Pancreas (tissue), 10 donors: ENCODE results near the gene TIMM10B. TPM values are rescaled to one million over a fixed set of nuclear protein-coding genes. Genes with fewer than 3 reads are reported as not detected.

Source experiments
- ATAC-seq, 4 donors: fragments of 200-7000 bp; cut with Tn5 transposase; one replicate each; pipeline versions ENCODE4 v1.8.0 to v1.9.1; 2020; ENCODE audit warnings: mild to moderate bottlenecking in 4 of 4, moderate library complexity in 4 of 4
- DNase-seq, 6 donors: peaks; one replicate each; pipeline ENCODE4 v3.0.0-alpha.2; 2020
- FAIRE-seq: peaks from 2 replicates; lab custom pipeline; 2012; peaks lifted over from hg19 to GRCh38; lab: Jason Lieb, UNC
- H3K27ac ChIP-seq, 4 donors: fragments of 200-600 bp; sonication (generic); 1 replicate in 3 of 4; 2 replicates in 1 of 4; pipeline versions ENCODE4 v1.5.0 to v1.8.0; 2020
- H3K27me3 ChIP-seq, 4 donors: fragments of 200-600 bp; one replicate each; pipeline ENCODE4 v1.8.0; 2021
- H3K36me3 ChIP-seq, 3 donors: fragments of 200-600 bp; sonication (generic) in 1 of 3; one replicate each; pipeline versions ENCODE4 v1.5.0 to v1.8.0; 2020 to 2021
- H3K4me1 ChIP-seq, 3 donors: fragments of 200-600 bp; one replicate each; pipeline ENCODE4 v1.8.0; 2021
- H3K4me3 ChIP-seq, 4 donors: fragments of 200-600 bp; sonication (generic) in 2 of 4; one replicate each; pipeline versions ENCODE4 v1.5.0 to v1.8.0; 2020 to 2021
- H3K9me3 ChIP-seq, 4 donors: fragments of 200-600 bp; one replicate each; pipeline ENCODE4 v1.8.0; 2021
- WGBS, 2 donors: extraction: QIAGEN DNeasy Blood & Tissue Kit; methylation state at CpG; one replicate each; pipeline ENCODE4 v1.1.7; 2013; 5-methylcytosine and 5-hydroxymethylcytosine counted together
- intact Hi-C, 3 donors: fragments of 100-400 bp; cut with DNase I; formaldehyde crosslinking; loops; one replicate each; pipeline versions ENCODE4 v1.11.1 to v1.14.2; 2022
- polyA plus RNA-seq, 2 donors: library from polyadenylated mRNA; stranded (reverse); fragments of 200-250 nt; gene quantifications; one replicate each; pipeline ENCODE4 v1.2.3, GENCODE V29; 2013
- total RNA-seq, 6 donors: library from RNA; stranded (reverse); fragmentation: NEBNext Ultra II Directional in 4 of 6; extraction: Animal tissue kit (Norgen Biotek cat#: 25700) in 4 of 6; gene quantifications; one replicate each; pipeline versions ENCODE4 v1.2.1 to v1.2.4, GENCODE V29; 2021 to 2023
- TF ChIP-seq, protein P1 (sequence below), 4 donors: fragments of 200-600 bp; sonication (generic) in 3 of 4; IDR thresholded peaks; one replicate each; pipeline versions ENCODE4 v1.5.0 to v1.8.0; 2021; ENCODE audit warnings: antibody characterized with exemption in 4 of 4
- donor health status: healthy with polysubstance abuse.
- donor health status: DM: no; HTN: no; CAD: no; lungs with moderate emphysema.
- donor health status: DM: no; HTN: no; CAD: no.
- donor health status: control.
- donor health status: control.
- donor health status: Bipolar disorder and iron deficiency.
- donor health status: DM: yes; HTN: yes; CAD: no.
- donor health status: DM: no; HTN: no; CAD: no.
- donor health status: DM: no; HTN: no; CAD: no.
- donor health status: DM: yes; HTN: yes; CAD: no.

TIMM10B gene, protein sequence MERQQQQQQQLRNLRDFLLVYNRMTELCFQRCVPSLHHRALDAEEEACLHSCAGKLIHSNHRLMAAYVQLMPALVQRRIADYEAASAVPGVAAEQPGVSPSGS
- 10 to 100 TPM; 11.8 to 20.9 (median 16.1) TPM for total RNA-seq
- 10 to 100 TPM in 1 of 2 donors, 1 to 10 TPM in 1; 8.2 to 19.4 TPM for polyA plus RNA-seq

DNA sequence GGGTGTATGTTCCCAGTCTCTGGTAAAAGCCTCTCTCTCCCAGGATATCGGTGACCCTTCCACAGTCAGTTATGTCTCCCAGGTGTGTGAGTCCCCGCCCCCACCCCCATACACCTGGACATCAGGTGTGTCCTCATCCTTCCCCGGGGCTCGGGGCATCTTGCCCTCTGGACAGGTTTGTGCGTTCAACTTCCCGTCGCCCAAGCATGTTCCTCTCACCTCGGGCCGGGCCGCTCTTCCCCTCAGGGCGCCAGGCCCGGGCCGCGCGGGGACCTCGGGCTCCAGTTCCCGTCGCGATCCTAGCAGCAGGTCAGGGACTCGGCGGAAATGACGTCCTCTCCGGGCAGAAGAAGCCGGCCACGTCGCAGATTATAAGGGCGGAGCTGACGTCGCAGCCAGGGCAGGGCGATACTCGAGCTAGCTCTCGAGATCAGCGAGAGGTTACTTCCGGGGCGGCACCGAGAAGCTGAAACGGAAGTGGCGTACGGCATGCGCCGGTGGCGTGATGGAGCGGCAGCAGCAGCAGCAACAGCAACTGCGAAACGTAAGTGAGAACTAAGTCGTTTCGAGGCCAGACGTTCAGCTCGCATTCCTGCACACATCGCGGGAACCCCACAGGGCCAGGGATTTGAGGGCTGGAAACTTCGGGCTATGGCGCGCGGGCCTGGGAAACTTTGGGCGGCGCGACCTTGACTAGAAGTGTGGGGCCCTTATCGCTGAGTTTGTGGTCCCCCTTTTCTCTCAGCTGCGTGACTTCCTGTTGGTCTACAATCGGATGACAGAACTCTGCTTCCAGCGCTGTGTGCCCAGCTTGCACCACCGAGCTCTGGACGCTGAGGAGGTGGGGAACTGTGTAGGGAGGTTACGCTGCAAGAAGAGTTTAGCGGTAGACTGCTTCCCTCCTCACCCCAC lies at the start of gene TIMM10B, which contains the start of gene ARFIP2:
Gene TIMM10B (plus strand): TSS at position 490 of the 912 bp plus-strand sequence. CDS start 16 bp downstream, at position 506.
Gene ARFIP2 (minus strand): TSS at position 320 of the 912 bp plus-strand sequence. CDS start 910 bp downstream, outside the sequence.
- no peaks in the 10 kb centered on the region for H3K9me3 ChIP-seq
- TF ChIP-seq, protein P1, sequence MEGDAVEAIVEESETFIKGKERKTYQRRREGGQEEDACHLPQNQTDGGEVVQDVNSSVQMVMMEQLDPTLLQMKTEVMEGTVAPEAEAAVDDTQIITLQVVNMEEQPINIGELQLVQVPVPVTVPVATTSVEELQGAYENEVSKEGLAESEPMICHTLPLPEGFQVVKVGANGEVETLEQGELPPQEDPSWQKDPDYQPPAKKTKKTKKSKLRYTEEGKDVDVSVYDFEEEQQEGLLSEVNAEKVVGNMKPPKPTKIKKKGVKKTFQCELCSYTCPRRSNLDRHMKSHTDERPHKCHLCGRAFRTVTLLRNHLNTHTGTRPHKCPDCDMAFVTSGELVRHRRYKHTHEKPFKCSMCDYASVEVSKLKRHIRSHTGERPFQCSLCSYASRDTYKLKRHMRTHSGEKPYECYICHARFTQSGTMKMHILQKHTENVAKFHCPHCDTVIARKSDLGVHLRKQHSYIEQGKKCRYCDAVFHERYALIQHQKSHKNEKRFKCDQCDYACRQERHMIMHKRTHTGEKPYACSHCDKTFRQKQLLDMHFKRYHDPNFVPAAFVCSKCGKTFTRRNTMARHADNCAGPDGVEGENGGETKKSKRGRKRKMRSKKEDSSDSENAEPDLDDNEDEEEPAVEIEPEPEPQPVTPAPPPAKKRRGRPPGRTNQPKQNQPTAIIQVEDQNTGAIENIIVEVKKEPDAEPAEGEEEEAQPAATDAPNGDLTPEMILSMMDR (IDR thresholded peaks at IDR 0.05): no peak
- intact Hi-C loops: no loop called here
- 0 to 1% methylated on average over 63 to 66 of the region's 66 CpGs for WGBS, 2 donors
- H3K36me3 ChIP-seq: peaks cover 0 to 22% (median 14%) of the 10 kb centered on the region in 3 donors
- ATAC-seq (peak; percentile 96 to 99 (median 98)), DNase-seq (peak; percentile 94 to 99 (median 98)), FAIRE-seq (peak; percentile 83)
- H3K27ac ChIP-seq: peak within 1 kb of the TSS; percentile 87 to 94 (median 91)
- peaks cover 16 to 24% (median 21%) of the 10 kb centered on the region in 3 donors for H3K4me1 ChIP-seq
- H3K27me3 ChIP-seq: no peaks in the 10 kb centered on the region
- peak within 1 kb of the TSS; percentile 64 to 81 (median 77) for H3K4me3 ChIP-seq

DNA sequence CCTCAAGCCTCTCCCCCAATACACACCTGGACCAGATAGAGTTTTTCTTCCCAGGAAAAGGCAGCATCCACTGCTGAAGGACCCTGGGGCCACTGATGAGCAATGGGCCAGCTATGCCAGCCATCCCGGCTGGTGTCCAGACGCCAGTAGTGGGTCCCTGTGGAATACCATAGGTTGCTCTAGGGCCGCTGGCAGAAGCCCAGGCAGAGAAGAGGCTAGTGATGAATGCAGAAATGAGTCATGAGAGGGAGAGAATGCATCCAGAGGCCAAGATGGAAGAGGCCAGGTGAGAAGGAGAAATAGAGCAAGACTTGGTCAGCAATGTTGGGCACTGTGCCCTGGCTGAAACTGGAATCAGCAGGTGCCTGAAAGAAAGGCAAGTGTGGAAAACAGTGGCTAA lies 49.4 kb upstream of the TIMM10B start:
- TF ChIP-seq, protein P1 (IDR thresholded peaks at IDR 0.05): no peak
- no peaks in the 10 kb centered on the region for H3K27me3 ChIP-seq
- no peak for DNase-seq
- no peak overlapping the region for H3K4me3 ChIP-seq
- H3K4me1 ChIP-seq: no peaks in the 10 kb centered on the region
- intact Hi-C loops: no loop called here
- H3K27ac ChIP-seq: no peak overlapping the region
- FAIRE-seq: no peak
- WGBS, 2 donors: 92 to 94% methylated on average over 3 of the region's 3 CpGs
- no peaks in the 10 kb centered on the region for H3K36me3 ChIP-seq
- no peaks in the 10 kb centered on the region for H3K9me3 ChIP-seq
- ATAC-seq: no peak

DNA sequence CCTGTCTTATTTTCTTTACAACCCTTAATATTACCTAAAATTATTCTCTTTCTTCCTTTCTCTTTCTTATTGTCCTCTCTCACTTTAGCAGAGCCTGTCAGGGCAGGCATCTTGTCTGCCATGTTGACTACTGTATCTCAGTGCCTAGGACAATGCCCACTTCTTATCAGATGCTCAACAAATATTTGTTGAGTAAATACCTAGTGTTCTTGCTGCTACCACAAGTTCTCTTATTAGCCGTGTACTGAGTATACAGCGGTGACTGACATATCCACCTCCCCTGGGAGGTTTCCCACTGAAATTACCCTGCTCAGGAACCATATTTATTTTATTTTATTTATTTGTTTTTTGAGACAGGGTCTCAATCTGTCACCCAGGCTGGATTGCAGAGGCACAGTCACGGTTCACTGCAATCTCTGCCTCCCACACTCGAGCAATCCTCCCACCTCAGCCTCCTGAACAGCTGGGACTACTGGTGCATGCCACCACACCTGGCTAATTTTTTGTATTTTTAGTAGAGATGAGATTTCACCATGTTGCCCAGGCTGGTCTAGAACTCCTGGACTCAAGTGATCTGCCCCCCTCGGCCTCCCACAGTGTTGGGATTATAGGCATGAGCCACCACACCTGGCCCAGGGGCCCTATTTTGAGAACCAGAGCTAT lies 47.2 kb upstream of the TIMM10B start:
- WGBS, 2 donors: 49 to 53% methylated on average over 5 of the region's 5 CpGs
- ATAC-seq: peak in 2 of 4 donors; percentile 62 to 69

DNA sequence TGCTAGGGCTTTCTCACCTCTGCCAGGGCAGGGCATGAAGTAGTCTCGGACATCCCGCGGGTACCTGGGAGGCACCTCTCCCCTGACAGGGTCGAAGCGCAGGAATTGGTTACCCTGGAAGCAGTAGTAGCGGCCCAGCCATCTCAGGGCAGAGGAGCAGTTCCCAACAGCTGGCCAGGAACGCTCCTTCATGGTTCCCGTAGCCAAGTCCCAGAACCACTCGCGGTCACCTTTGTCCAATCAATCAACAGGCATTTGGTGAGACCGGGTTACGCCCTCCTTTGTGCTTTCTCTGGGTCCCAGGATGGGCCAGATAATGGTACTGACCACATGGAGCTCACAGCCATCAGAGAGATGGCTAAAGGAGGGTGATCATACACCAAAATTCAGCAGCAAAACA lies 43.9 kb upstream of the TIMM10B start:
- H3K4me1 ChIP-seq: no peaks in the 10 kb centered on the region
- ATAC-seq (no peak), DNase-seq (no peak), FAIRE-seq (no peak)
- intact Hi-C loops: loop anchor here in 1 of 3 donors (5.0 kb wide), 2 partner anchors 55 to 65 kb away; no protein-coding TSS in a partner anchor
- no peak overlapping the region for H3K4me3 ChIP-seq
- 75 to 90% methylated on average over 12 of the region's 12 CpGs for WGBS, 2 donors
- no peaks in the 10 kb centered on the region for H3K9me3 ChIP-seq
- H3K27ac ChIP-seq: no peak overlapping the region
- H3K27me3 ChIP-seq: no peaks in the 10 kb centered on the region
- no peaks in the 10 kb centered on the region for H3K36me3 ChIP-seq
- TF ChIP-seq, protein P1 (IDR thresholded peaks at IDR 0.05): no peak

More for the DNA sequence above, 47.2 kb upstream of the TIMM10B start:
- TF ChIP-seq, protein P1 (IDR thresholded peaks at IDR 0.05): no peak
- DNase-seq (no peak), FAIRE-seq (no peak)
- Histone ChIP-seq H3K36me3 (no peaks in the 10 kb centered on the region), H3K4me3 (no peak overlapping the region), H3K4me1 (no peaks in the 10 kb centered on the region), H3K27me3 (no peaks in the 10 kb centered on the region), H3K27ac (no peak overlapping the region), H3K9me3 (no peaks in the 10 kb centered on the region)
- intact Hi-C loops: no loop called here
